Endothelial cell of umbilical vein (primary cell): ENCODE data around the gene PLEKHG4. TPM values are rescaled to one million over a fixed set of nuclear protein-coding genes. Genes with fewer than 3 reads are reported as not detected.

Experiments used
- BruUV-seq: library from RNA; stranded (reverse); fragments of 400-500 nt; replicated peaks from 2 replicates; lab custom pipeline; 2021; lab: Mats Ljungman, UMichigan
- CTCF ChIA-PET: fragments of 300-600, 350-600 bp; sonication (Branson Sonifier 250); formaldehyde crosslinking; loops from one replicate; lab custom pipeline; 2021; ENCODE audit warnings: antibody characterized with exemption, inconsistent platforms; lab: Charles Lee
- POLR2A ChIA-PET: fragments of 300-600, 350-600 bp; sonication (Branson Sonifier 250); formaldehyde crosslinking; loops from one replicate; lab custom pipeline; 2021; ENCODE audit warnings: antibody characterized with exemption, inconsistent platforms; lab: Charles Lee
- DNase-seq: peaks from one replicate; pipeline ENCODE4 v3.0.0-alpha.2; 2011; ENCODE audit warnings: low read depth, low spot score
- FAIRE-seq: peaks from 2 replicates; lab custom pipeline; 2011; peaks lifted over from hg19 to GRCh38; lab: Jason Lieb, UNC
- H2AFZ ChIP-seq: 2 replicates; pipeline ENCODE4 v1.6.0; 2012; ENCODE audit warnings: low read depth, low read length, control low read depth, inconsistent platforms
- H3K27ac ChIP-seq: 2 replicates; pipeline ENCODE4 v1.5.1; 2011; ENCODE audit warnings: low read depth, mild to moderate bottlenecking, control low read depth, low read length, moderate library complexity; ENCODE audit not compliant: insufficient read depth
- H3K27me3 ChIP-seq, 2 experiments: 2 replicates each; pipeline versions ENCODE4 v1.6.0 to v1.6.1; 2011; ENCODE audit warnings: low read length in 2 of 2, mixed read lengths in 1 of 2; ENCODE audit not compliant: control insufficient read depth in 2 of 2, insufficient read depth in 2 of 2
- H3K36me3 ChIP-seq, 2 experiments: 2 replicates in 1 of 2; 3 replicates in 1 of 2; pipeline ENCODE4 v1.5.1; 2011; ENCODE audit warnings: low read length in 2 of 2, mild to moderate bottlenecking in 1 of 2, moderate library complexity in 1 of 2; ENCODE audit not compliant: control insufficient read depth in 2 of 2, insufficient read depth in 2 of 2; ENCODE audit errors: extremely low read depth in 1 of 2
- H3K4me1 ChIP-seq: 3 replicates; pipeline ENCODE4 v1.5.1; 2011; ENCODE audit warnings: mild to moderate bottlenecking, low read length; ENCODE audit not compliant: control insufficient read depth, insufficient read depth; ENCODE audit errors: extremely low read depth
- H3K4me2 ChIP-seq: 2 replicates; pipeline ENCODE4 v1.6.1; 2011; ENCODE audit warnings: low read length, control low read depth, mixed read lengths; ENCODE audit not compliant: insufficient read depth
- H3K4me3 ChIP-seq, 3 experiments: fragments of 200-600 bp in 1 of 3; sonication (generic), shearing (Covaris generic) in 1 of 3; replicated peaks in 1 of 3; 2 replicates each; pipeline ENCODE4 v1.5.1; 2011 to 2016; ENCODE audit warnings: control low read depth in 3 of 3, low read length in 3 of 3, mild to moderate bottlenecking in 2 of 3, inconsistent platforms in 1 of 3, low read depth in 1 of 3, moderate library complexity in 1 of 3; ENCODE audit not compliant: insufficient read depth in 1 of 3
- H3K79me2 ChIP-seq: 2 replicates; pipeline ENCODE4 v1.6.0; 2012; ENCODE audit warnings: low read length, inconsistent platforms; ENCODE audit not compliant: control insufficient read depth, insufficient read depth
- H3K9ac ChIP-seq: replicated peaks from 2 replicates; pipeline ENCODE3; 2011; ENCODE audit warnings: low read length, control low read depth; ENCODE audit not compliant: insufficient read depth; ENCODE audit errors: extremely low read depth
- H3K9me1 ChIP-seq: replicated peaks from 3 replicates; pipeline ENCODE4 v1.6.0; 2011; ENCODE audit warnings: mild to moderate bottlenecking, low read length; ENCODE audit not compliant: control insufficient read depth, insufficient read depth; ENCODE audit errors: extremely low read depth
- H3K9me3 ChIP-seq: replicated peaks from 2 replicates; pipeline ENCODE4 v1.5.1; 2012; ENCODE audit warnings: low read length, inconsistent platforms; ENCODE audit not compliant: control insufficient read depth, insufficient read depth
- H4K20me1 ChIP-seq: replicated peaks from 2 replicates; pipeline ENCODE3; 2011; ENCODE audit warnings: mild to moderate bottlenecking, low read length; ENCODE audit not compliant: control insufficient read depth, insufficient read depth; ENCODE audit errors: extremely low read depth
- EZH2 ChIP-seq: IDR thresholded peaks from 2 replicates; pipeline ENCODE4 v1.6.1; 2012; ENCODE audit warnings: borderline replicate concordance, low read depth, mild to moderate bottlenecking, moderate library complexity, low read length, inconsistent platforms; ENCODE audit not compliant: severe bottlenecking
- FOS ChIP-seq: IDR thresholded peaks from 2 replicates; pipeline ENCODE4 v1.6.1; 2011; ENCODE audit warnings: mild to moderate bottlenecking, low read length, moderate library complexity, borderline replicate concordance; ENCODE audit not compliant: insufficient read depth
- GATA2 ChIP-seq: IDR thresholded peaks from 2 replicates; pipeline ENCODE4 v1.7.0; 2011; ENCODE audit warnings: low read depth, mild to moderate bottlenecking, moderate library complexity, mixed read lengths, low read length; ENCODE audit not compliant: insufficient read length, insufficient read depth
- JUN ChIP-seq: IDR thresholded peaks from 2 replicates; pipeline ENCODE4 v1.6.1; 2011; ENCODE audit warnings: borderline replicate concordance, low read depth; ENCODE audit not compliant: insufficient read length, insufficient read depth
- MYC ChIP-seq: IDR thresholded peaks from one replicate; pipeline ENCODE4 v1.6.1; 2011; ENCODE audit warnings: mild to moderate bottlenecking, low read depth, low read length
- POLR2A ChIP-seq: IDR thresholded peaks from 2 replicates; pipeline ENCODE4 v1.6.1; 2012; ENCODE audit warnings: low read depth, mild to moderate bottlenecking, control low read depth, low read length
- POLR2AphosphoS5 ChIP-seq: IDR thresholded peaks from 2 replicates; pipeline ENCODE4 v1.6.1; 2012; ENCODE audit warnings: low read depth, mild to moderate bottlenecking, control low read depth, low read length, moderate library complexity; ENCODE audit not compliant: insufficient read depth
- dilution Hi-C: fragments of 300-500 bp; cut with MboI; formaldehyde crosslinking; loops from one replicate; pipeline ENCODE4 v1.15.0; 2019; ENCODE audit warnings: low sequenced_read_pairs; ENCODE audit not compliant: extremely low pct_ligation_motif_present
- intact Hi-C: fragments of 100-400 bp; cut with micrococcal nuclease; formaldehyde crosslinking; loops from one replicate; pipeline ENCODE4 v1.10.0; 2022
- polyA plus RNA-seq, 4 experiments: library from polyadenylated mRNA; depleted of rRNA in 3 of 4; stranded (reverse) in 3 of 4; unstranded in 1 of 4; fragments of >200 nt; gene quantifications; 2 replicates each; pipeline versions ENCODE4 v1.2.1 to v1.2.3, GENCODE V29; 2011 to 2012; ENCODE audit warnings: missing spikeins in 1 of 4
- total RNA-seq: library from RNA; stranded (reverse); gene quantifications from 2 replicates; pipeline ENCODE4 v1.2.3, GENCODE V29; 2021
- TF ChIP-seq, protein P1 (sequence below), 2 donors: IDR thresholded peaks; 1 replicate in 1 of 2; 2 replicates in 1 of 2; pipeline ENCODE4 v1.5.1; 2011; ENCODE audit warnings: low read length in 2 of 2, mild to moderate bottlenecking in 2 of 2, moderate library complexity in 2 of 2, control low read depth in 1 of 2, inconsistent platforms in 1 of 2, low read depth in 1 of 2; ENCODE audit not compliant: insufficient read depth in 1 of 2; ENCODE audit errors: extremely low read depth in 1 of 2
- TF ChIP-seq, protein P2 (sequence below): IDR thresholded peaks from 2 replicates; pipeline ENCODE4 v1.6.1; 2011; ENCODE audit not compliant: insufficient read depth, insufficient read length

The PLEKHG4 gene
- total and polyA plus RNA-seq, 2 donors (not counting 3 experiments of a cell fraction or from before 2014, with no cell fraction given) = 26.6 to 34.8 TPM

DNA sequence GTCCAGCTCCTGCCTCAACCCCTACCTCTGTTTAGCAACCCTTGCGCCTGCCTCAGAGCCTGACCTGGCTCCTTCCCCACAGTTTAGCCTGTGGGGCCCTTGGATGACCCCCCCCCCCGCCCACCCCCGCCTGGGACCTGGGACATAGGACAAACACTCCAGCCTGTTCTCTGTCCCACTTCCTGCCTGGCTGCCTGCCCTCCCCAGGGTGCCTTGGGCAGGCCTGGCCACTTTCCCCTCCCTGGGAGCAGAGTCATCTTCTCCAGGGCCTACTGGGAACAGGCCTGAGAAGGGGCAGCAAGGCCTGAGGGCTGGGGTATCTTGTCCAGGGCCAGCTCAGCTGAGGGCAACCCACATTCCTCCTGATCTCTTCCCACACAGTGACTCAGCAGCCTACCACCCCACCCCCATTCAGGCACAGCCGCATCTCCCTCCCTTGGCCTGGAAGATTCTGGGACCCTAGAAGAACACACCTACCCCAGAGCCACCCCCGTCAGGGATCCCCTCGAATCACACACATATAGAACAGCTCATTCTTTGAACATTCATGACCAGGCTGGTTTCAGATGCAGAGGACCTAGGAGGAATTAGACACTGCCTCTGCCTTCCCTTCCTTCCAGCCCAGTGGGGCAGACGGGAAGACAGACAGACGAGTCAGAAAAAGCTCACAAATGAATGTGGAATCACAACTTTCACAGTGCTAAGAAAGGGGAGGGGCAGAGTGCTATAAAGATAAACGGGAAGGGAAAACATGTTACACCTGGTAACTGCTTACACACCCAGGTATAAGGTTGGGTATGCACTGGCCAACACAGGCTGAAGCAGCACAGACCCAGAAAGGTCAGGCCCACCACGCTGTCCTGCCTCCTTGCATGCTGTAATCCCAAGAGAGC is 38.1 kb upstream of the PLEKHG4 start:
- FAIRE-seq (peak; percentile 78), DNase-seq (peak; percentile 36)
- peak overlapping the region; percentile 44 for H3K9ac ChIP-seq
- ChIA-PET POLR2A (no interaction called here), CTCF (interaction anchor here (1.0 to 1.5 kb wide), 4 partner anchors 9 to 158 kb away, joined by 3 to 5 read pairs (median 3); no protein-coding TSS in a partner anchor)
- H3K4me3 ChIP-seq = no peak overlapping the region
- no peaks in the 10 kb centered on the region for H4K20me1 ChIP-seq
- H3K79me2 ChIP-seq = peaks cover 46% of the 10 kb centered on the region
- H3K27ac ChIP-seq = peak overlapping the region; percentile 85
- H3K4me2 ChIP-seq = peak overlapping the region; percentile 7
- H2AFZ ChIP-seq = no peak overlapping the region
- H3K27me3 ChIP-seq = no peaks in the 10 kb centered on the region
- H3K4me1 ChIP-seq = peaks cover 52% of the 10 kb centered on the region
- H3K36me3 ChIP-seq = peaks cover 5 to 35% of the 10 kb centered on the region in 2 experiments
- dilution Hi-C loops (no loop called here), intact Hi-C loops (no loop called here)
- H3K9me1 ChIP-seq = no peaks in the 10 kb centered on the region
- no peaks in the 10 kb centered on the region for H3K9me3 ChIP-seq
- BruUV-seq = no TSS peak
- TF ChIP-seq GATA2 = no peak
- TF ChIP-seq, protein P1, sequence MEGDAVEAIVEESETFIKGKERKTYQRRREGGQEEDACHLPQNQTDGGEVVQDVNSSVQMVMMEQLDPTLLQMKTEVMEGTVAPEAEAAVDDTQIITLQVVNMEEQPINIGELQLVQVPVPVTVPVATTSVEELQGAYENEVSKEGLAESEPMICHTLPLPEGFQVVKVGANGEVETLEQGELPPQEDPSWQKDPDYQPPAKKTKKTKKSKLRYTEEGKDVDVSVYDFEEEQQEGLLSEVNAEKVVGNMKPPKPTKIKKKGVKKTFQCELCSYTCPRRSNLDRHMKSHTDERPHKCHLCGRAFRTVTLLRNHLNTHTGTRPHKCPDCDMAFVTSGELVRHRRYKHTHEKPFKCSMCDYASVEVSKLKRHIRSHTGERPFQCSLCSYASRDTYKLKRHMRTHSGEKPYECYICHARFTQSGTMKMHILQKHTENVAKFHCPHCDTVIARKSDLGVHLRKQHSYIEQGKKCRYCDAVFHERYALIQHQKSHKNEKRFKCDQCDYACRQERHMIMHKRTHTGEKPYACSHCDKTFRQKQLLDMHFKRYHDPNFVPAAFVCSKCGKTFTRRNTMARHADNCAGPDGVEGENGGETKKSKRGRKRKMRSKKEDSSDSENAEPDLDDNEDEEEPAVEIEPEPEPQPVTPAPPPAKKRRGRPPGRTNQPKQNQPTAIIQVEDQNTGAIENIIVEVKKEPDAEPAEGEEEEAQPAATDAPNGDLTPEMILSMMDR (IDR thresholded peaks at IDR 0.05; ENCODE audit: extremely low read depth in 1 of 2, insufficient read depth in 1 of 2, low read depth in 1 of 2, low read length in 2 of 2) = no peak
- TF ChIP-seq POLR2A = no peak
- TF ChIP-seq POLR2AphosphoS5 = no peak
- TF ChIP-seq, protein P2, sequence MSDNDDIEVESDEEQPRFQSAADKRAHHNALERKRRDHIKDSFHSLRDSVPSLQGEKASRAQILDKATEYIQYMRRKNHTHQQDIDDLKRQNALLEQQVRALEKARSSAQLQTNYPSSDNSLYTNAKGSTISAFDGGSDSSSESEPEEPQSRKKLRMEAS = no peak
- TF ChIP-seq EZH2 = no peak
- TF ChIP-seq MYC = no peak
- TF ChIP-seq FOS = no peak
- no peak for TF ChIP-seq JUN
